Measurements from ENCODE around the gene ATAD3B. TPM values are rescaled to one million over a fixed set of nuclear protein-coding genes. Genes with fewer than 3 reads are reported as not detected.
"Not testable (repeated sequence)": the region's sequence is repeated elsewhere in the genome, so short reads cannot be mapped to it uniquely, and the experiment has no call there.

ATAD3B gene
- total RNA-seq, 3 donors from 2014 or later: 193 to 208 (median 194) TPM

DNA sequence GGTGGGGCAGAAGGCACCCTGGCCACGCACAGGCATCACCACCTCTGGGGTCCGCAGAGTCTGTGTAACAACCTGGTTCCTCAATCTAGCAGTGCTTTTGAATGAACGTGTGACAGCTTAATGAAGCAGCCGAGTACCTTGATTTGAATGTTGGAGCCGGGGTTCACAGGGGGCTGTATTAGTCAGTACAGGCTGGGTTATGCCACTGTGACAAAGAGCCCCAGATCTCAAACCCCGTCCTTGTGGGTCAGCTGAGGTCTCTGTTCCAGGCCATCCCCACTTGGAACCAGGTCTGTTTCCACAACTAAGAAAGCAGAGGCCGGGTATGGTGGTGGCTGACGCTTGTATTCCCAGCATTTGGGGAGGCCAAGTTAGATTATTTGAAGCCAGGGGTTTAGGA is 58.4 kb downstream of the ATAD3B start:
- DNase-seq: no peak
- H3K4me3 Mint-ChIP-seq: no peak overlapping the region
- H3K4me1 Mint-ChIP-seq (ENCODE audit: low read depth): no peaks in the 10 kb centered on the region
- peaks cover 21% of the 10 kb centered on the region for H3K36me3 Mint-ChIP-seq (ENCODE audit: insufficient read depth)
- no peaks in the 10 kb centered on the region for H3K27me3 Mint-ChIP-seq (ENCODE audit: low read depth)
- no peak for ATAC-seq
- H3K9me3 Mint-ChIP-seq: peaks cover 5% of the 10 kb centered on the region

DNA sequence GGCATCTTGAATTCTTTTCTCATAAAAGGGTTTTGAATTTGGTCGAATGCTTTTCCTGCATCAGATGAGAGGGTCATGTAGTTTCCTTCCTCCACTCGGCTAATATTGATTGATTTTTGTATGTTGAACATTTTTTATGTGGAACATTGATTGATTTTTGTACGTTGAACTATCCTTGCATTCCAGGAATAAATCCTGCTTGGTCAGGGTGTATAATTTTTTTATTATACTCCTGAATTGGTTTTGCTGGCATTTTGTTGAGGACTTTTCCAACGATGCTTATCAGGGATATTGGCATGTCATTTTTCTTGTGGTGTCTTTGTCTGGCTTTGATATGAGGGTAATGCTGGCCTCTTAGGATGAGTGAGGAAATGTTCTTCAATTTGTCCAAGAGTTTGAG is 60.4 kb downstream of the ATAD3B start:
- H3K4me1 Mint-ChIP-seq (ENCODE audit: low read depth): no peaks in the 10 kb centered on the region
- DNase-seq: no peak
- peaks cover 18% of the 10 kb centered on the region for H3K36me3 Mint-ChIP-seq (ENCODE audit: insufficient read depth)
- no peak overlapping the region for H3K4me3 Mint-ChIP-seq
- ATAC-seq: no peak
- no peaks in the 10 kb centered on the region for H3K27me3 Mint-ChIP-seq (ENCODE audit: low read depth)
- H3K9me3 Mint-ChIP-seq: peaks cover 5% of the 10 kb centered on the region

DNA sequence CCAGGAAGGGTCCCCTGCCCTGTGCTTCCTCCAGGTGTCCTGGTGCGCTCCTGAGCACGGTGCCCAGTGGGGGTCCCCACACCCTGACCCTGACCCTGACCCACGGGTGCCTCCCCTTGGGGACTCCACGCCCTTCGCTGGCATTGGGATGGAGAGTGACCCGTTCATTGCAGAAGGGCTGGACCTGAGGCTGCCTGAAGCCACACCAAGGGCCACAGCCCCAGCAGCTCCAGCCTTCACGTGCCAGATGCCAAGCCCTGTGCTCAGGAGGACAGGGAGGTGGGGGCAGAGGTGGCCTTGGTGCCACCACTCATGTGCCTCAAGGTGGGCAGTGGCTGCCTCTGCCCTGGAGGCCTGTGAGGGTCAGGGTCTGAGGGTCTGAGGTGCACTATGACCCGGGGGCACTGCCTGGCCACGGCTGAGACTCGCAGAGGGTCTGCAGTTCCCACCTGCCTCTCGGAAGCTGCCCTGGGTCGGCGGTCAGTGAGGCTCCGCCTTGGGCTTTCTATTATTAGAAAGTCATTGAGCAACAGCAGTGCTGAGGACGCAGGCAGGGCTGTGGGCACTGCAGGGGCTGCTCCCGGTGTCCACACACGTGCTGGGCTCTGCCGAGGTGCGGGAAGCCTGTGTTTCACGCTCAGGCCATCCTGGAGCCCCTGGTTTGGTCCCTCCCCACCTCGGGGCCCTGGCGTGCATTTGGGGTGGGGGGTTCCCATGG is 61.8 kb downstream of the ATAD3B start:
- not testable (repeated sequence) for H3K27me3 Mint-ChIP-seq (ENCODE audit: low read depth); DNase-seq; H3K9me3 Mint-ChIP-seq; H3K4me1 Mint-ChIP-seq (ENCODE audit: low read depth); ATAC-seq; H3K4me3 Mint-ChIP-seq
- peaks cover 16% of the 10 kb centered on the region for H3K36me3 Mint-ChIP-seq (ENCODE audit: insufficient read depth)

DNA sequence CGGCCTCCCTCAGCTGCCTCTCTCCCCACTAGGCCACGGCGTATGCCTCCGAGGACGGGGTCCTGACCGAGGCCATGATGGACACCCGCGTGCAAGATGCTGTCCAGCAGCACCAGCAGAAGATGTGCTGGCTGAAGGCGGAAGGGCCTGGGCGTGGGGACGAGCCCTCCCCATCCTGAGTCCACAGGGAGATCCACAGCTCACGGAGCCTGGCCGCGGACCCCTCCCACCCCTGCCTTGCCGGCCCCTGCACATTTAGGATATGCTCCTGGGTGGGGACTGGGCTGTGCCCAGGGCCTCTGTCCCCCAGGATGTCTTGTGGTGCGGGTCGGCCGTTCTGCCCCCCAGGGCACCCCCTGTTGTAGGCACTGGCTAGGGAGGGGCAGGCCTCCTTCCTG is 62.3 kb downstream of the ATAD3B start:
- ATAC-seq, DNase-seq, H3K9me3 Mint-ChIP-seq: not testable (repeated sequence)

DNA sequence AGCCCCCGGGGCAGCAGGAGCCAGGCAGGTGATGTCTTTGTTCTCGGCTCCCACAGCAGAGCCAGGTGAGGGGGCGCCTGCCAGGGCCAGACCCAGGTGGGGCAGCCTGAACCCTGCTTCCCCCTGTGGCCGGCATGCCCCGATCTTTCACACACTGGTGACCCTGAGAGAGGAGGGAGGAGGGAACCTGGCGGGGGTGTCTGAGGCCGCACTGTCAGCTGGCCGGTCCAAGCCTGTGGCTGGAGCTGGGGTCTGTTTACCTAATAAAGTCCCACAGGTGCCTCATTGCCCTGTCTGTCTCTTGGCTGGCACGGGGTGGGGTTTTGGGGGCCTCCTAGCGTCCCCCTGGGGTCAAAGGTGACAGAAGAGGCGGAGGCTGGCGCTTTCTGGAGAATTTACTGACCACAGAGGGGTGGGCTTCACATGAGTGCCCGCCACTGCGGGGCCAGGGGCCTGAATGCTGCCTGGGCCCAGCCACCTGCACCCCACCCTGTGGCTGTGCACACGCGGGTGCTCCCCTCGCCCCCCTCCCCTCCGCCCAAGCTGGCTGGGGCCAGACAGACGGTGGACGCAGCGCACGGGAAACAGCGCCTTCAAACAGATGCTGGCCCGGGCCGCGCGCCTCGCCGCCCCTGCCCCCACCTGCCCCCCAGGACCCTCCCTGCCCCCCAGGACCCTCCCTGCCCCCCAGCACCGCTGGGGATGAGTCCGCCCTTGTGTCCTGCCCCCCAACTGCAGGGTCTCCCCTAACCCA is 63.0 kb downstream of the ATAD3B start:
- H3K27me3 Mint-ChIP-seq (ENCODE audit: low read depth): no peaks in the 10 kb centered on the region
- no peak overlapping the region for H3K4me3 Mint-ChIP-seq
- no peak for ATAC-seq
- no peaks in the 10 kb centered on the region for H3K4me1 Mint-ChIP-seq (ENCODE audit: low read depth)
- H3K9me3 Mint-ChIP-seq: peaks cover 5% of the 10 kb centered on the region
- DNase-seq: no peak
- peaks cover 14% of the 10 kb centered on the region for H3K36me3 Mint-ChIP-seq (ENCODE audit: insufficient read depth)

More for the DNA sequence above, 62.3 kb downstream of the ATAD3B start:
- H3K36me3 Mint-ChIP-seq (ENCODE audit: insufficient read depth): peaks cover 16% of the 10 kb centered on the region
- H3K27me3 Mint-ChIP-seq (ENCODE audit: low read depth); H3K4me3 Mint-ChIP-seq; H3K4me1 Mint-ChIP-seq (ENCODE audit: low read depth): not testable (repeated sequence)

DNA sequence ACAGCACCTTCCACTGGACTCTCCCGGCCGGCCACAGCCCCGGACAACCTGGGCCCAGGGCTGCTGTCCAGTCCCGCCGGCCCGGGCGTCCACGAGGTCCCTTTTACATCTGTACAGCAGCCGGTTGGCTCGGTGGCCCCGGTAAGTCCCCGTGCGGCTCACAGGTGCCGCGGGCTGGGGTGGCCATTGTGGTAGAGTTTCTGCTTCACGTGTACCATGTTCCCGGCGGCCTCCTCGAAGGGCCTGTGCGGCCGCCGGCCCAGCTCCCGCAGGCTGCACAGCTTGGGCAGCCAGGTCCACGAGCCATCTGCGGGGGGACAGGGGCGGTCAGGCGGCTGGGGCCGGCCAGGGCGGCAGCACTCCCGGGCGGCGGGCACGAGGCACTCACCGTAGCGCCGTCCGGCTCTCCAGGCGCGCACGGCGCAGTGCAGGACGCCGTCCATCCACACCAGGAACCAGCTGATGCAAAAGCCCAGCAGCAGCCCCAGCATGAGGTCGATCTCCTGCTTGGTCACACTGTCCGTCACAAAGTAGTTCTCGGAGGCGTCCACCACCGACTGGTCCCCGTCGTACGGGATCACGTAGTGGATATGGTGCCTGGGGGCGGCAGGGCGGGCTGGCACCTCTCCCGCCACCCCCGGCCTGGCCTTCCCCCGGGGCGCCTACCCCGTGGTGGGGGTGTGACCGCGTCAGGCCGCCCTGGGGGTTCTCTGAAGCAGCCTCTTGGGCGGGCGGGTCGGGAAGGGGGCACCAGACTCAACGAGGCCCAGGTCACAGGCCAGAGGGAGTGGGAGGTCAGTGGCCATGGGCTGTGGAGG is 63.8 kb downstream of the ATAD3B start:
- no peaks in the 10 kb centered on the region for H3K27me3 Mint-ChIP-seq (ENCODE audit: low read depth)

DNA sequence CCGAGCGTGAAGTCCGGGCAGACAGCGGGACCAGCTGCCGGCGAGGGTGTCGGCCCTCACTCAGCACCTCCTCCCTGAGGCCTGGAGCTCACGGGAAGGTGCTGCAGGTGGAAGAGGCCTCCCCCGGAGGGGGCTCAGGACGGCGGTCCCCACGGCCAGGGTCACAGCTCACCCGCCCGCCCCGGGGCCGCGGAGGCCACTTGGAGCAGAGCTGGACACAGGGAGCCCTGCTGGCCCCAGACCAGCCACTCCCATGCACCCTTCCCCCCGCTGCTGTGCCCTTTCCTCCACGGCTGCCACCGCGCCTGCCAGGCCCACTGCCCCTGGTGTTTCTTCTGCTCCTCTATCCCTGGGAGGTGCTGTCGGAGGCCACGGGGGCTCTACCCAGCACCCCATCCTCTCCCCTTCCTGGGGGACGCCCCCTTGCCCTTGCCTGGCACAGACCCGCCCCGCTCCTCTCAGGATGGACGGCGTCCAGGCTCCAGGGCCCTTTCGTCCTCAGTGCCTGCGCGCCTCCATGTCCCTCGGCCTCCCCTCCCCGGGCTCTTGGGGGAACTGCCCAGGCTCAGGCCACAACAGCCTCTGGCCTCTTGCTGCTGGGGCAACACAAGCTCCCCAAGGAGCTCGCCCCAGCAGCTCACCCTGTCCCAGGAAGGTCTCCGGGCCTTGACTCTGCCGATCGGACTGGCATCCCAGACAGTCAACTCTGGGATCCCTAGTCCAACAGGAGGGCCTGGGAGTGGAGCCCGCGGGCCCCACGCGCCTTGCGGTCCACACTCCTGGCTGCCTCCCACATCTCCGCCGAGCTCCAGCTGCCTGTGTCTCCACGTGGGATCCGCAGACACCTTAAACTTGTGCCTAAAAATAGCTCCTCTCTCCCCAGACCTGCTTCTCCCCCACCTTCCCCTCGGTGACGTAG is 64.7 kb downstream of the ATAD3B start:
- H3K4me1 Mint-ChIP-seq (ENCODE audit: low read depth): no peaks in the 10 kb centered on the region
- H3K36me3 Mint-ChIP-seq (ENCODE audit: insufficient read depth): peaks cover 4% of the 10 kb centered on the region
- H3K4me3 Mint-ChIP-seq: no peak overlapping the region
- no peak for DNase-seq
- H3K27me3 Mint-ChIP-seq (ENCODE audit: low read depth): no peaks in the 10 kb centered on the region
- peaks cover 5% of the 10 kb centered on the region for H3K9me3 Mint-ChIP-seq
- ATAC-seq: no peak

More for the DNA sequence above, 63.8 kb downstream of the ATAD3B start:
- Mint-ChIP-seq H3K9me3 (peaks cover 5% of the 10 kb centered on the region), H3K36me3 (ENCODE audit: insufficient read depth) (peaks cover 8% of the 10 kb centered on the region), H3K4me1 (ENCODE audit: low read depth) (no peaks in the 10 kb centered on the region), H3K4me3 (no peak overlapping the region)
- no peak for ATAC-seq
- no peak for DNase-seq

DNA sequence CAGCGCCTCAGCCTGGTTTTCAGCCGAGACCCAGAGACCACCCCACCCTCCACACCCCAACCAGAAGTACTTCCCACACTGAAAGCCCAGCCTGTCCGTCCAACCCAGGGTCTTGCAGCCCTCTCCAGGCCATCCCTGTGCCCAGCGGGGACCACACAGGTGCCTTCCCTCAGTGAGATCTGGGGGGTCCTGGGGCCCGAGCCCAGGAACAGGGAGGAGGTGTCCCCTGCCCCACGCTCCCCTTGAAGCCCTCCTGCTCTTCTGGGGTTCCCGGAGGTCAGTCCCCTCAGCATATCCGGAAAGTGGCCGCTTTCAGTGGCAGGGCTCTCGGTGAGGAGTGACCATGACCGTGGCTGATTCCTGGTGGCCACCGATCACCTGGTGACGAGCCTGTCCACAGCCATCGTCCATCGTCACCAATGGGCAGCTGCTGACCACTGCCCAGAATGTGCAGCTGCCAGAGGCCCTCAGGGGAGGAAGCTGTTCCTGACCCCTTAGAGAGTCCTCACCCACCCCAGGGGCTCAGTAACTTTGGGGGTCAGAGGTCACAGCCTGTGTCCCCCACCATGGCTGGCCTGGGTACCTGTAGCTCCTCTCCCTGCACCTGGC is 65.5 kb downstream of the ATAD3B start:
- no peak for ATAC-seq
- H3K4me3 Mint-ChIP-seq: no peak overlapping the region
- H3K27me3 Mint-ChIP-seq (ENCODE audit: low read depth): no peaks in the 10 kb centered on the region

DNA sequence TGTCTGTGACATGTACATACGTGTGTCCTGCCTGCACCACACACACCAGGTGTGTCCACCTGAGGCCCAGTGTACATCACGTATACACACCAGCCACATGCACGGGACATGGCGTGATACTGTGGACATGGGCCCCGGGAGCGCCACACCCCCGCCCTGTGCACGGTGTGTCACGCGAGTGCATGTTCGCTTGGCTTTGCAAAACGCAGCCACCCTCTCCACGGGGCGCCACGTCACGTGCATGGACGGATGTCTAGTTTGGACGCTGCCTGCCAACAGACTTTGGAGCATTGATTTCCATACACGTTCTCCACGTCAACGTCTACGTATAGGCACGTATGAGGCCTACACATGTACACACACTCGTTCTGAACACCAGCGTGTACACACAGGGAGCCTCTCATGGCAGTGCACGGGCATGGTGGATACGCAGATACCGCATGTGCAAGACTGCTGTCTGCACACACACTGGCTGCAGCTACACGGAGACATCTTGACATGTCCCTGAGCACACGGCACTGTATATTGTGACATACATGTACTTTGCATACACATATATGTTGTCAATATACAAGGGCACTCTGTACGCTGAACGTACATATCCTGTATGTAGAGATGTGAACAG is 66.2 kb downstream of the ATAD3B start:
- Mint-ChIP-seq H3K36me3 (ENCODE audit: insufficient read depth) (no peaks in the 10 kb centered on the region), H3K27me3 (ENCODE audit: low read depth) (no peaks in the 10 kb centered on the region), H3K9me3 (no peaks in the 10 kb centered on the region), H3K4me1 (ENCODE audit: low read depth) (peaks cover 1% of the 10 kb centered on the region), H3K4me3 (no peak overlapping the region)
- no peak for ATAC-seq
- DNase-seq: no peak

More for the DNA sequence above, 65.5 kb downstream of the ATAD3B start:
- peaks cover 2% of the 10 kb centered on the region for H3K36me3 Mint-ChIP-seq (ENCODE audit: insufficient read depth)
- H3K4me1 Mint-ChIP-seq (ENCODE audit: low read depth): peaks cover 1% of the 10 kb centered on the region
- no peak for DNase-seq
- H3K9me3 Mint-ChIP-seq: peaks cover 3% of the 10 kb centered on the region

DNA sequence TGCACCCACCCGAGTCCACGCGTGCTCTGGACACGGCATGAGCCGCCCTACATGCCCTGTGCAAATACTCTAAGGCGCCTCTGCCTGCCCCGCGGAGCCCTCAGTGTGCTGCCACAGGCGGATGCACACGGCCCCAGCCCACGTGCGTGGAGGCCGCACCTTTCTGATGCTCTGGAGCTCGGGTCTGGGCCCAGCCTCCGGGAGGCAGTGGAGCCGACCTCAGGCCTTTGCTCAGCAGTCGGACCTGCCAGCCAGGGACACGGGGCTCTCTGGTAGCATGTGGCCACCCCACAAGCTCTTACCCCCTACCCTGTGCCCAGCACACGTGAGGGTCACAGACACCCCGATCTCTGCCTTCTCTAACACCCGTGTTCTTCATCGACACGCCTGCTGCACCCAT is 66.8 kb downstream of the ATAD3B start:
- DNase-seq (no peak), ATAC-seq (no peak)
- no peaks in the 10 kb centered on the region for H3K27me3 Mint-ChIP-seq (ENCODE audit: low read depth)
- H3K4me1 Mint-ChIP-seq (ENCODE audit: low read depth): peaks cover 1% of the 10 kb centered on the region
- no peaks in the 10 kb centered on the region for H3K36me3 Mint-ChIP-seq (ENCODE audit: insufficient read depth)
- H3K4me3 Mint-ChIP-seq: no peak overlapping the region
- H3K9me3 Mint-ChIP-seq: no peaks in the 10 kb centered on the region

DNA sequence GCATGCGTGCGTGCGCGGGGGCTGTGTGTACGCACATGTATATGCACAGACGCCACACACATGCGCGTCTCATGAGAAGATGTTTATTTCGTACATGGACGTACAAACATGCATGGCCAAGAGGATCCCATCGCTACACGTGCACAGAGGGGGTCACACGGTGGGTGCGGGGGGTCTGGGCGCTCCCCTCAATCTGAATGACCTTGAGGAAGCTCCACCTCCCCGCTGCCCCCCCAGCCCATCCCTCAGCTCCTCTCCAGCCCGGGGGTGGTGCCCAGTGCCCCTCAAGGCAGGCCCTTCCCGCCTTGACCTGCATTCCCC is 67.4 kb downstream of the ATAD3B start:
- no peak for DNase-seq
- H3K36me3 Mint-ChIP-seq (ENCODE audit: insufficient read depth): no peaks in the 10 kb centered on the region
- H3K27me3 Mint-ChIP-seq (ENCODE audit: low read depth): no peaks in the 10 kb centered on the region
- peaks cover 1% of the 10 kb centered on the region for H3K4me1 Mint-ChIP-seq (ENCODE audit: low read depth)
- H3K9me3 Mint-ChIP-seq: no peaks in the 10 kb centered on the region
- H3K4me3 Mint-ChIP-seq: no peak overlapping the region
- no peak for ATAC-seq

DNA sequence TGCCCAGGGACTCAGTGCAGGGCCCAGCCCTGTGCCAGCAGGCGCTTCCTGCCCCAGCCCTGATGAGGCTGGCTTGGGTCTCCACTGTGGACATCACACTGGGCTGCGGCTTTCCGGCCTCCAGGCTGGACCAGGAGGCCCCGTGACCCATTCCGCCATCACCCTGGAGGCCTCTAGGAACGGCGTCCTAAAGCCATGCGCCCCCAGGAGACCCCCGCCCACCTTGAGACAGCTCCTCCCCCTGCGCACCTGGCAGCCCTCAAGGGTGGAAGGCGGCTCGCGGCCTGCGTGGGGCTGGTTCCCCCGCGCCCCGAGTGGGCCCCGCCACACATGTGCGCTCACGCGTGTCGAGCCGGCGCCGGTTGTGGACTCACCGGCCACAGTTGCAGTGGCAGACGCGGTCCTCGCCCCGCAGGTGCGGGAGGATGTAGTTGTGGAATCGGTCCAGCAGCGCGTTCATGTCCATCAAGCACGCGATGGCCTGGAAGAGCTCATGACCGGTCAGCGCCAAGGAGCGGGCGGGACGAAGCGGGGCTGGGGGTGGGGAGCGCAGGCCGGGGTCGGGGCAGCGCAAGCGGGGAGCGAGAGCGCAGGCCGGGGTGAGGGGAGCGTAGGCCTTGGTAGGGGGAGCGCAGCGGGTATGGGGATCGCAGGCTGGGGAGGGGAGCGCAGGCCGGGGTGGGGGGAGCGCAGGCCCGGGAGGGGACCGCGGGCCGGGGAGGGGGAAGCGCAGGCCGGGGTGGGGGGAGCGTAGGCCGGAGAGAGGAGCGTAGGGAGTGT is 67.9 kb downstream of the ATAD3B start:
- DNase-seq: no peak
- H3K27me3 Mint-ChIP-seq (ENCODE audit: low read depth): no peaks in the 10 kb centered on the region
- ATAC-seq: peak in 1 of 2 donors; percentile 5
- peak overlapping the region; percentile 67 for H3K4me3 Mint-ChIP-seq
- no peaks in the 10 kb centered on the region for H3K9me3 Mint-ChIP-seq
- peaks cover 1% of the 10 kb centered on the region for H3K4me1 Mint-ChIP-seq (ENCODE audit: low read depth)
- H3K36me3 Mint-ChIP-seq (ENCODE audit: insufficient read depth): no peaks in the 10 kb centered on the region

All from activated T-cell treated with anti-CD3 and anti-CD28 coated beads, Interleukin-2, amount 50 U/mL, for 4 hours (primary cell).